ENCODE results near the gene SIGLEC1.

The SIGLEC1 gene

DNA sequence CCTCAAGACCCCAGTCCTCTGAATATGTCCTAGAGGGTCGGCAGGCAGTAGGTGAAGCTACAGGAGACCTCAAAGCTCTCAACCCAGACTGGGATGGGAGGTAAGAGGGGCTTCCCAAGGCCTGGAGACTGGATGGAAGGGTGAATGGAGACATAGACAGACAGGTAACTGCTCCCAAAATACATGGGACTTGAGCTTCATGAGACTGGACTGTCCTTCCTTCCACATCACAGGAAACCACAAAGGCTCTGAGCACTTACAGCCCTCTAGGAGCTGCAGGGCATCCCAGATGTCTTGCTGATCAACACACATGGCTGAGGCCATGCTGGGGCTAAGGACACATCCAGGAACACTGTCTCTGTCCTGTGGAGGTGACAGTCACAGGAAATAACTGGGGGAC, 31.6 kb upstream of the SIGLEC1 start:
- H3K27me3 ChIP-seq (ENCODE audit: insufficient read depth, low read length): no peaks in the 10 kb centered on the region
- no peak overlapping the region for H3K27ac ChIP-seq (ENCODE audit: low read depth, low read length)
- no peaks in the 10 kb centered on the region for H3K4me1 ChIP-seq (ENCODE audit: control insufficient read depth, insufficient read depth, low read length, unreplicated experiment)
- H3K4me3 ChIP-seq (ENCODE audit: low read depth, low read length): no peak overlapping the region
- H2AFZ ChIP-seq (ENCODE audit: low read length, unreplicated experiment): no peak overlapping the region
- H3K36me3 ChIP-seq (ENCODE audit: insufficient read depth, low read length): no peaks in the 10 kb centered on the region
- no peaks in the 10 kb centered on the region for H3K79me2 ChIP-seq (ENCODE audit: control insufficient read depth, insufficient read depth, low read length, unreplicated experiment)

DNA sequence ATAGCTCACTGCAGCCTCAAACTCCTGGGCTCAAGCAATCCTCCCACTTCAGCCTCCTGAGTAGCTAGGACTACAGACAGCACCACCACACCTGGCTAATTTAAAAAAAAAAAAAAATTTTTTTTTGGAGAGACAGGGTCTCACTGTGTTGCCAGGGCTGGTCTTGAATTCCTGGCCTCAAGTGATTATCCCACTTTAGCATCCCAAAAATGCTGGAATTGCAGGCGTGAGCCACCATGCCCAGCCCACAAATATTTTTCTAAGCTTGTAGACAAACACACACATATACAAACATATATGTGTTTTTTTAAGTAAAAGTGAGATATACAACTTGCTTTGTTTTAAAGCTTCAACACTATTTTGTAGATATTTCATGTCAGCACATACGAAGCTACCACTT, 30.9 kb upstream of the SIGLEC1 start:
- Histone ChIP-seq H3K4me3 (ENCODE audit: low read depth, low read length) (no peak overlapping the region), H3K36me3 (ENCODE audit: insufficient read depth, low read length) (no peaks in the 10 kb centered on the region), H3K27me3 (ENCODE audit: insufficient read depth, low read length) (no peaks in the 10 kb centered on the region), H2AFZ (ENCODE audit: low read length, unreplicated experiment) (no peak overlapping the region), H3K79me2 (ENCODE audit: control insufficient read depth, insufficient read depth, low read length, unreplicated experiment) (no peaks in the 10 kb centered on the region), H3K27ac (ENCODE audit: low read depth, low read length) (no peak overlapping the region), H3K4me1 (ENCODE audit: control insufficient read depth, insufficient read depth, low read length, unreplicated experiment) (no peaks in the 10 kb centered on the region)

- Histone ChIP-seq H3K36me3 (ENCODE audit: insufficient read depth, low read length) (no peaks in the 10 kb centered on the region), H3K79me2 (ENCODE audit: control insufficient read depth, insufficient read depth, low read length, unreplicated experiment) (no peaks in the 10 kb centered on the region), H3K27ac (ENCODE audit: low read depth, low read length) (no peak overlapping the region), H3K27me3 (ENCODE audit: insufficient read depth, low read length) (no peaks in the 10 kb centered on the region), H3K4me3 (ENCODE audit: low read depth, low read length) (no peak overlapping the region), H3K4me1 (ENCODE audit: control insufficient read depth, insufficient read depth, low read length, unreplicated experiment) (no peaks in the 10 kb centered on the region), H2AFZ (ENCODE audit: low read length, unreplicated experiment) (no peak overlapping the region)
These were observed 29.5 kb upstream of the SIGLEC1 start for GRCh38 chr20:3741836-3742458.

DNA sequence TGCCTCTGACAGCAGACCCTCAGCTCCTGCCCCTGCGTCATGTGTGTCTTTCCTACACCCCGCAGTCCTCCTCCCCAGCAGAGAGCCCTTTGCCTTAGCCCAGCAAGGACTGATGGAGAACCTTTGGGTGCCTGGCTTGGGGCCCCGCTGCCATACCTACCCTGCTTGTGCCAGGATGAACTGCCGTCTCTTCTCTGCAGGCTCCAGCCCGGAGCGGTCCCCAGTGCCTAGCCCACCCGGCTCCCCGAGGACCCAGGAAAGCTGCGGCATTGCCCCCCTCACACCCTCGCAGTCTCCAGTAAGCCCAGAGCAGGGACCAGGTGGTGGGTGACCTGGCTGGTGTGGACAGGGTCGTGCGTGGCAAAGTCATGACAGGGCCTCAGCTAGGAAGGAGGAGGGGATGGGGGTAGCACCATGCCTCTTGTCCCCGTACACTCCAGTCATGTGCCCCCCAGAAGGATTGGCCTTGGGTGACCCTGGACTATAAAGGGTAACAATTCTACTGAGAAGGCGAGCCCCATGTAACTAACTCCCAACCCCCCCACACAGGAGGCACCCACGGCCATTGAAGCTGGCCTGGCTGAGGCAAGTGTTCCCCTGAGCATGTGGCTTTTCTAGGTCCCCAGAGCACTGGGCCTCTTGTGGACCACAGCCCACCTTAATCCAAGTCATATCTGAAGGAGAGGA, 28.4 kb upstream of the SIGLEC1 start:
- Histone ChIP-seq H3K79me2 (ENCODE audit: control insufficient read depth, insufficient read depth, low read length, unreplicated experiment) (no peaks in the 10 kb centered on the region), H3K4me1 (ENCODE audit: control insufficient read depth, insufficient read depth, low read length, unreplicated experiment) (no peaks in the 10 kb centered on the region), H3K27ac (ENCODE audit: low read depth, low read length) (no peak overlapping the region), H3K27me3 (ENCODE audit: insufficient read depth, low read length) (no peaks in the 10 kb centered on the region), H3K4me3 (ENCODE audit: low read depth, low read length) (no peak overlapping the region), H2AFZ (ENCODE audit: low read length, unreplicated experiment) (no peak overlapping the region), H3K36me3 (ENCODE audit: insufficient read depth, low read length) (no peaks in the 10 kb centered on the region)

DNA sequence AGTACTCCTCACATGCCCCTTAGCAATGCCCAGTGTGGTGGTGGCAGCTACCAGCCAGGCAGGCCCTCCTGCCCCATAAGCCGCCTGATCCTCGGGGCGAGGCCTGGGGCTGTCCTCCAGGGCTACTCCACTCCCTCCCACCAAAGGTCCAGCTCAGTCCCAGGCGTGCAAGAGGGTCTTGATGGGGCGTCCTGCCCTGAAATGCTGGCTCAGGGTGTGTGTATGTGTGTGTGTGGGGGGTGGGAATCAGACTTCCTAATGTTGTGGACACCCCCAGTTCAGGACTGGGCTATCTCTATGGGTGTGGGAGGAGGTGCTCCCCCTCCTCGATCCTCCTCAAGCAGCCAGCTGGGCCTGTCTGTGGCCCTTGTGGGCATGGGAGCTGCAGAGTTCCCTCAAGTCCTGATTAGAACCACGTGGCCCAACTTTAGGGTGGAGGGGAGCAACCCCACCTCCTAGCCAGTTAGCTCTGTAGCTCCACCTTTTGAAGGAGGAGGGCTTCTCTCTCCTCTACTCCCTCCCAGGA, 27.6 kb upstream of the SIGLEC1 start:
- no peak overlapping the region for H3K27ac ChIP-seq (ENCODE audit: low read depth, low read length)
- H3K4me3 ChIP-seq (ENCODE audit: low read depth, low read length): no peak overlapping the region
- no peak overlapping the region for H2AFZ ChIP-seq (ENCODE audit: low read length, unreplicated experiment)
- no peaks in the 10 kb centered on the region for H3K4me1 ChIP-seq (ENCODE audit: control insufficient read depth, insufficient read depth, low read length, unreplicated experiment)
- no peaks in the 10 kb centered on the region for H3K27me3 ChIP-seq (ENCODE audit: insufficient read depth, low read length)
- no peaks in the 10 kb centered on the region for H3K79me2 ChIP-seq (ENCODE audit: control insufficient read depth, insufficient read depth, low read length, unreplicated experiment)
- no peaks in the 10 kb centered on the region for H3K36me3 ChIP-seq (ENCODE audit: insufficient read depth, low read length)

GRCh38 chr20:3739054-3739925, 26.9 kb upstream of the SIGLEC1 start:
- no peak overlapping the region for H2AFZ ChIP-seq (ENCODE audit: low read length, unreplicated experiment)
- no peaks in the 10 kb centered on the region for H3K4me1 ChIP-seq (ENCODE audit: control insufficient read depth, insufficient read depth, low read length, unreplicated experiment)
- no peak overlapping the region for H3K4me3 ChIP-seq (ENCODE audit: low read depth, low read length)

DNA sequence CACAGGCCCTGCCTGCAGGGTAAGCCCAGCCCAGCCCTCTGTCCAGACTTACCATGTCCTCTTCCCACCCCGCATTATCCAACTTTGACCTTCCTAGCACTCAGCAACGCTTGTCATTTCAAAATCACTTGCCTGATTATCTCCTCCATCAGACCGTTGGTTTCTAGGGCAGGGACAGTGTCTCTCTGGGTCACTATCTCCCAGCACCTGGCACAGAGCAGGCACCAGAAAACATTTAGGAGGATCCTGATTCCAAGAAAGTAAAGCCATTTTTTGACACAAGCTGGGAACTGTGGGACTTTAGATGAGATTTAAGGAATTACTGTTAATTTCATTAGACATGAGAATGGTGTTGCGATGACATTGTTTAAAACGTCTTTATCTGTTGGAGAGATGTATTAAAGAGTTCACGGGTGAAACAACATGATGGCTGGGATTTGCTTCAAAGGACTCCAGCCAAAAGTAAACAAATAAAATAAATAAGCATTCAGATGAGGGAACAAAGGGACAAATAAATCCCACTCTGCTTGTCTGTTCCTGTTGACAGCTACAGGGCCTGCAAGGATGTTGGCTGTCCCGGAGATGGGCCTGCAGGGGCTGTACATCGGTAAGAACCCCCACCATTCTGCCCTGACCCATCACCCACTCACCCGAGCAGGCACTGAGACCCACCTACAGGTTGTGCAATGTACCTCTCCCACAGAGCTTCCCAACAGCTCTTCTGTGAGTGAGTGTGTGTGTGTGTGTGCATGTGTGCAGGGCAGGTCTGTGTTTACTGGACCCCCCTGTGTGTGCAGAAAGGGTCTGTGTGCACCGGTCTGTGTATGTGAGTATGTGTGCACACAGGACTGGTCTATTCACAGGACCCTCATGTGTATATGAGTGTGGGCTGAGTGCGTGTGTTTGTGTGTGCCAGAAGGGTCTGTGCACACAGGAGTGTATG, 26.0 kb upstream of the SIGLEC1 start:
- Histone ChIP-seq H3K79me2 (ENCODE audit: control insufficient read depth, insufficient read depth, low read length, unreplicated experiment) (no peaks in the 10 kb centered on the region), H3K27ac (ENCODE audit: low read depth, low read length) (no peak overlapping the region), H3K27me3 (ENCODE audit: insufficient read depth, low read length) (peaks cover 1% of the 10 kb centered on the region; the same call in 1 of the 2 replicates), H3K4me1 (ENCODE audit: control insufficient read depth, insufficient read depth, low read length, unreplicated experiment) (no peaks in the 10 kb centered on the region), H2AFZ (ENCODE audit: low read length, unreplicated experiment) (no peak overlapping the region), H3K36me3 (ENCODE audit: insufficient read depth, low read length) (no peaks in the 10 kb centered on the region), H3K4me3 (ENCODE audit: low read depth, low read length) (no peak overlapping the region)

More at GRCh38 chr20:3739054-3739925, 26.9 kb upstream of the SIGLEC1 start:
- Histone ChIP-seq H3K27ac (ENCODE audit: low read depth, low read length) (no peak overlapping the region), H3K36me3 (ENCODE audit: insufficient read depth, low read length) (no peaks in the 10 kb centered on the region), H3K27me3 (ENCODE audit: insufficient read depth, low read length) (no peaks in the 10 kb centered on the region), H3K79me2 (ENCODE audit: control insufficient read depth, insufficient read depth, low read length, unreplicated experiment) (no peaks in the 10 kb centered on the region)

DNA sequence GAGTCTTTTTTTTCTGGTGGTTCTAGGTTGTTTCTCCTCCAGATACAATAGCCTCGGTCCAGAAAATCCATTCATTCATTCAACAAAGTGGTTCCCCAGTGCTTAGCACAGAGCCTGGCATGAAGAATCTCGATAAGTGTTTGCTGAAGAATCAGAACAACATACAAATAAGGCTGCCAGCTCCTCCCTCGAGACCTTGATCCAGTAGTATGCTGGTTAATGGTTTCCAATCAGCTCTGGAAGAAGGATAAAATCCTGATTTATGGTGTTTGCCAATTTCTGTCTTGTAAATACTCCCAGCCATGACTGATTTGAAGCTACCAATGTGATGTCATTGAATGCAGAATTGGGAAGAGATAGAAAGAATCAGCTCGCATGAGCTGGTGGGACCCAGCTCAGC, 23.4 kb upstream of the SIGLEC1 start:
- H3K4me1 ChIP-seq (ENCODE audit: control insufficient read depth, insufficient read depth, low read length, unreplicated experiment): no peaks in the 10 kb centered on the region
- H3K27ac ChIP-seq (ENCODE audit: low read depth, low read length): no peak overlapping the region
- no peak overlapping the region for H2AFZ ChIP-seq (ENCODE audit: low read length, unreplicated experiment)
- H3K36me3 ChIP-seq (ENCODE audit: insufficient read depth, low read length): no peaks in the 10 kb centered on the region
- no peaks in the 10 kb centered on the region for H3K79me2 ChIP-seq (ENCODE audit: control insufficient read depth, insufficient read depth, low read length, unreplicated experiment)
- peaks cover 25% of the 10 kb centered on the region for H3K27me3 ChIP-seq (ENCODE audit: insufficient read depth, low read length)
- no peak overlapping the region for H3K4me3 ChIP-seq (ENCODE audit: low read depth, low read length)

GRCh38 chr20:3734111-3734843, 21.9 kb upstream of the SIGLEC1 start:
- H3K27me3 ChIP-seq (ENCODE audit: insufficient read depth, low read length): peaks cover 27% of the 10 kb centered on the region
- no peaks in the 10 kb centered on the region for H3K36me3 ChIP-seq (ENCODE audit: insufficient read depth, low read length)
- no peaks in the 10 kb centered on the region for H3K4me1 ChIP-seq (ENCODE audit: control insufficient read depth, insufficient read depth, low read length, unreplicated experiment)
- no peak overlapping the region for H3K4me3 ChIP-seq (ENCODE audit: low read depth, low read length)
- H3K79me2 ChIP-seq (ENCODE audit: control insufficient read depth, insufficient read depth, low read length, unreplicated experiment): no peaks in the 10 kb centered on the region
- H3K27ac ChIP-seq (ENCODE audit: low read depth, low read length): no peak overlapping the region
- no peak overlapping the region for H2AFZ ChIP-seq (ENCODE audit: low read length, unreplicated experiment)

Measured in ACC112 (cell line).